ENCODE results near the gene DIP2C.

GRCh38 chr10:635088-635861, 54.2 kb downstream of the DIP2C start:
- no peak for TF ChIP-seq SIN3A (IDR thresholded peaks at IDR 0.05; ENCODE audit: borderline replicate concordance, low read depth, low read length)
- no peak for TF ChIP-seq FOSL2 (IDR thresholded peaks at IDR 0.05; ENCODE audit: borderline replicate concordance, low read depth)
- TF ChIP-seq CTCF (IDR thresholded peaks at IDR 0.05): no peak
